Astrocyte of the cerebellum (primary cell): ENCODE data around the gene MCCD1.
"Not testable (repeated sequence)": the region's sequence is repeated elsewhere in the genome, so short reads cannot be mapped to it uniquely, and the experiment has no call there.

Experiments
- DNase-seq: peaks from one replicate; pipeline ENCODE4 v3.0.0-alpha.2; 2011; ENCODE audit warnings: low read depth
- H3K4me3 ChIP-seq: 2 replicates; pipeline ENCODE4 v1.5.1; 2011; ENCODE audit warnings: mild to moderate bottlenecking, low read depth, low read length, moderate library complexity
- in situ Hi-C: cut with HindIII; loops from 2 replicates; pipeline ENCODE4 v1.10.0; 2017; ENCODE audit warnings: low sequenced_read_pairs
- TF ChIP-seq, protein P1 (sequence below): IDR thresholded peaks from 2 replicates; pipeline ENCODE4 v1.5.1; 2012; ENCODE audit warnings: low read length, low read depth, moderate library complexity, mild to moderate bottlenecking; ENCODE audit errors: missing control alignments

Gene MCCD1

DNA sequence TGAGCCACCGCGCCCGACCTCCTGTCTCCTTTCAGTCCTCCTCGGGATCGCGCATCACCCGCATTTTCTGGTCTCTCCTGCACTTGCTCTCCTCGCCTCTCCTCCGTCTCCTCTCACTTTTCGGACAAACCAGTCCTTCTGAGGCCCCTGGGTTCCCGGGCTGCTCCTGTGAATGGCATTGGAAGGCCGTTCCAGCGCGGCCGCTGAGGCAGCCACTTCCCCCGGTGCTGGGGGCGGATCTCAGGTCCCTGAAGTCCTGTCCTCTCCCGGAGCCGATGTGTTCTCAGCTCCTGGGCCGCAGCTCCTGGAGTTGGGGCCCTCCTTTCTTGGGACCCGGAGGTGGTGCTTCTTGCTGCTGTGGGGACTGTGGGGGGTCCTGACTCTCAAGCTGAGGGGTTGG is 30.0 kb upstream of the MCCD1 start:
- peak overlapping the region; percentile 51 for H3K4me3 ChIP-seq
- DNase-seq, result no peak
- TF ChIP-seq, protein P1, sequence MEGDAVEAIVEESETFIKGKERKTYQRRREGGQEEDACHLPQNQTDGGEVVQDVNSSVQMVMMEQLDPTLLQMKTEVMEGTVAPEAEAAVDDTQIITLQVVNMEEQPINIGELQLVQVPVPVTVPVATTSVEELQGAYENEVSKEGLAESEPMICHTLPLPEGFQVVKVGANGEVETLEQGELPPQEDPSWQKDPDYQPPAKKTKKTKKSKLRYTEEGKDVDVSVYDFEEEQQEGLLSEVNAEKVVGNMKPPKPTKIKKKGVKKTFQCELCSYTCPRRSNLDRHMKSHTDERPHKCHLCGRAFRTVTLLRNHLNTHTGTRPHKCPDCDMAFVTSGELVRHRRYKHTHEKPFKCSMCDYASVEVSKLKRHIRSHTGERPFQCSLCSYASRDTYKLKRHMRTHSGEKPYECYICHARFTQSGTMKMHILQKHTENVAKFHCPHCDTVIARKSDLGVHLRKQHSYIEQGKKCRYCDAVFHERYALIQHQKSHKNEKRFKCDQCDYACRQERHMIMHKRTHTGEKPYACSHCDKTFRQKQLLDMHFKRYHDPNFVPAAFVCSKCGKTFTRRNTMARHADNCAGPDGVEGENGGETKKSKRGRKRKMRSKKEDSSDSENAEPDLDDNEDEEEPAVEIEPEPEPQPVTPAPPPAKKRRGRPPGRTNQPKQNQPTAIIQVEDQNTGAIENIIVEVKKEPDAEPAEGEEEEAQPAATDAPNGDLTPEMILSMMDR, result no peak
- in situ Hi-C loops, result no loop called here

GRCh38 chr6:31499648-31500047 is 29.1 kb upstream of the MCCD1 start:
- DNase-seq, H3K4me3 ChIP-seq, in situ Hi-C loops: not testable (repeated sequence)

- in situ Hi-C loops, result no loop called here
- TF ChIP-seq, protein P1, result no peak
- no peak for DNase-seq
- no peak overlapping the region for H3K4me3 ChIP-seq
These were observed 26.2 kb upstream of the MCCD1 start for GRCh38 chr6:31502586-31502985.

GRCh38 chr6:31509036-31509435 is 19.7 kb upstream of the MCCD1 start:
- in situ Hi-C loops, H3K4me3 ChIP-seq, DNase-seq: not testable (repeated sequence)

- no peak for DNase-seq
- TF ChIP-seq, protein P1, result no peak
- in situ Hi-C loops, result no loop called here
- H3K4me3 ChIP-seq, result no peak overlapping the region
These were observed 18.8 kb upstream of the MCCD1 start for GRCh38 chr6:31510007-31510406.

DNA sequence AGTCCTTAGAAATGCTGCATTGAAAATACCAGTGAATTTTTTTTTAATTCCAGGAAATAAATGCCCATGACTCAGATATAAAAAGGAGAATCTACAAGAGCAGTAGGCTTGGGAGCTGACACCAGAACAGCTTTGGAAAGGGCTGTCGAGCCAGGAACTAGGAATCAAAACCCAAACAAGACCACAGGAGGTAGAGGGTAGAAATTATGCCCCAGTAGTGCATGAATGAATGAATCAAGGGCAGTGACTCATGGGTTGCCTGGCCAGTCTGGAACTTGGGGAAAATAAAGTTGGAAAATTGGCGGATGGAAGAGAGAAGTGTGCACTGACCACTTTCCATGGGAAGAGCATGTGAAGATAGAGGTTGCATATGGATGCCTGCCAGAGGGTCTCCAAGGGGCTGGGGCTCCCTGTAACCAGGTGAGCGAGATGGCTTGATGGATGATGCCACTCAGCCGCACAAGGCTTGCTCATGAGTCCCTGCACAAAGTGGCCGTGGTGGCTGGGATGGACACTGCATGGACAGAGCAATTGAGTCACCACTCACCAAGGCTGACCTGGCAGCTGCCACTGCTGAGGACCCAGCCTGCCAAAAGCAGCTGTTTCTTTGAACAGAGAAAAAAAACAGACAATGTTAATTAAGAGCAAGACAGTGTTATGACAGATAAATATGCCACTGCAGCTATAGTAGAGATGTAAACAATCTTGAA is 15.2 kb upstream of the MCCD1 start:
- TF ChIP-seq, protein P1, result no peak
- in situ Hi-C loops, result no loop called here
- H3K4me3 ChIP-seq, result no peak overlapping the region
- DNase-seq, result no peak

GRCh38 chr6:31521835-31522234 is 6.9 kb upstream of the MCCD1 start:
- no peak overlapping the region for H3K4me3 ChIP-seq
- DNase-seq, result no peak
- in situ Hi-C loops, result no loop called here
- TF ChIP-seq, protein P1, result no peak

DNA sequence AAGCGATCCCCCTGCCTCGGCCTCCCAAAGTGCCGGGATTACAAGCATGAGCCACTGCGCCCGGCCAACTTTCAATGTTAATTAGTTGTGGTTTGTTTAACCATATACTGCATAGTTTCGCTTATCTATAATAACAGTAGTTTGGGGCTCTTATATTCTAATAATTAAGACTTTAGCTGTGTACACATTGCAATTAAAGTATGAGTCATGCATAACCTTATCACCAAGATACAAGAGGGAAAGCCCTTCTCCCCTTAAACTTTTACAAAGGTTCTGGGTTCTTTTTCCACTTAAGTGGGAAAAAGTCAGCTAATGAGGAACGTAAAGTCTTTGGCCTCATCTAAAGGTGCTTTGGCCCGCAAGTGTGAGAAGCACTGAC is 3.2 kb upstream of the MCCD1 start:
- TF ChIP-seq, protein P1, result no peak
- in situ Hi-C loops, result no loop called here
- no peak overlapping the region for H3K4me3 ChIP-seq
- DNase-seq, result no peak
